Uterus (tissue), 4 donors: Measurements from ENCODE around the gene GBP7. TPM values are rescaled to one million over a fixed set of nuclear protein-coding genes. Genes with fewer than 3 reads are reported as not detected.

Experiments used
- DNase-seq, 2 donors: peaks; one replicate each; pipeline ENCODE4 v3.0.0-alpha.2; 2019 to 2020
- H3K27ac ChIP-seq, 2 donors: fragments of 200-600 bp; sonication (generic); 1 replicate in 1 of 2; 2 replicates in 1 of 2; pipeline ENCODE4 v1.5.1; 2016 to 2018
- H3K27me3 ChIP-seq, 2 donors: fragments of 200-600 bp; sonication (generic); one replicate each; pipeline ENCODE4 v1.5.1; 2018 to 2019; ENCODE audit warnings: control low read depth in 1 of 2
- H3K36me3 ChIP-seq, 2 donors: fragments of 200-600 bp; sonication (generic); one replicate each; pipeline ENCODE4 v1.5.1; 2019; ENCODE audit warnings: control low read depth in 1 of 2
- H3K4me1 ChIP-seq, 2 donors: fragments of 200-600 bp; sonication (generic); one replicate each; pipeline ENCODE4 v1.5.1; 2018 to 2019; ENCODE audit warnings: control low read depth in 1 of 2
- H3K4me3 ChIP-seq, 2 donors: fragments of 200-600 bp; sonication (generic); 1 replicate in 1 of 2; 2 replicates in 1 of 2; pipeline ENCODE4 v1.5.1; 2018 to 2019; ENCODE audit warnings: mild to moderate bottlenecking in 1 of 2
- H3K9me3 ChIP-seq, 2 donors: fragments of 200-600 bp; sonication (generic); one replicate each; pipeline ENCODE4 v1.5.1; 2019; ENCODE audit warnings: control low read depth in 1 of 2
- CTCF ChIP-seq, 4 experiments: fragments of 200-600 bp in 2 of 4; fragments of 450-650 bp in 2 of 4; sonication (generic) in 2 of 4; IDR thresholded peaks; one replicate each; pipeline ENCODE4 v1.5.1; 2016 to 2019; ENCODE audit warnings: antibody characterized with exemption in 4 of 4, mild to moderate bottlenecking in 2 of 4, moderate library complexity in 1 of 4
- POLR2A ChIP-seq, 2 donors: fragments of 450-650 bp; IDR thresholded peaks; one replicate each; pipeline ENCODE4 v1.6.1; 2016; ENCODE audit warnings: antibody characterized with exemption in 2 of 2, mild to moderate bottlenecking in 1 of 2, moderate library complexity in 1 of 2
- intact Hi-C: fragments of 100-400 bp; cut with DNase I; formaldehyde crosslinking; loops from one replicate; pipeline ENCODE4 v1.15.1; 2023; ENCODE audit warnings: low total_unique reads
- total RNA-seq, 4 donors: library from RNA; depleted of rRNA in 3 of 4; stranded (reverse); fragments of >200 nt in 3 of 4; gene quantifications; one replicate each; pipeline versions ENCODE4 v1.1.0 to v1.2.4, GENCODE V29; 2014 to 2023
- donor health status: DM: yes; HTN: yes; CAD: no.

Gene GBP7
- total RNA-seq, 4 donors from 2014 or later, result not detected

GRCh38 chr1:89198491-89199072 lies 22.8 kb upstream of the GBP7 start, which contains the start of gene GBP4:
TSS of gene GBP4 (minus strand) at chr1:89198942. CDS start at chr1:89198834, 108 bp downstream.
- Histone ChIP-seq H3K4me3 (peak within 1 kb of the TSS; percentile 36 to 40), H3K27ac (peak within 1 kb of the TSS; percentile 73 to 90), H3K9me3 (no peaks in the 10 kb centered on the region), H3K4me1 (no peaks in the 10 kb centered on the region), H3K27me3 (no peaks in the 10 kb centered on the region), H3K36me3 (no peaks in the 10 kb centered on the region)
- intact Hi-C loops, result no loop called here
- no peak for TF ChIP-seq CTCF (IDR thresholded peaks at IDR 0.05)
- peak; percentile 24 to 48 for TF ChIP-seq POLR2A (IDR thresholded peaks at IDR 0.05)
- peak; percentile 29 to 41 for DNase-seq

- H3K4me1 ChIP-seq, result no peaks in the 10 kb centered on the region
- H3K4me3 ChIP-seq, result peak overlapping the region; percentile 36 to 40
- no peaks in the 10 kb centered on the region for H3K9me3 ChIP-seq
- intact Hi-C loops, result no loop called here
- TF ChIP-seq CTCF (IDR thresholded peaks at IDR 0.05), result no peak
- TF ChIP-seq POLR2A (IDR thresholded peaks at IDR 0.05), result no peak
- no peaks in the 10 kb centered on the region for H3K27me3 ChIP-seq
- H3K27ac ChIP-seq, result peak overlapping the region; percentile 73 to 90
- DNase-seq, result no peak
- H3K36me3 ChIP-seq, result no peaks in the 10 kb centered on the region
Observed at GRCh38 chr1:89198081-89198480, 22.3 kb upstream of the GBP7 start.

- no peak for DNase-seq
- no peak overlapping the region for H3K27ac ChIP-seq
- no peaks in the 10 kb centered on the region for H3K9me3 ChIP-seq
- TF ChIP-seq CTCF (IDR thresholded peaks at IDR 0.05) (no peak), POLR2A (IDR thresholded peaks at IDR 0.05) (no peak)
- H3K4me1 ChIP-seq, result no peaks in the 10 kb centered on the region
- no peak overlapping the region for H3K4me3 ChIP-seq
- intact Hi-C loops, result no loop called here
- no peaks in the 10 kb centered on the region for H3K36me3 ChIP-seq
- H3K27me3 ChIP-seq, result no peaks in the 10 kb centered on the region
Observed at GRCh38 chr1:89195476-89195875, 19.7 kb upstream of the GBP7 start.

GRCh38 chr1:89191314-89191713 lies 15.5 kb upstream of the GBP7 start:
- Histone ChIP-seq H3K4me3 (no peak overlapping the region), H3K4me1 (no peaks in the 10 kb centered on the region), H3K36me3 (no peaks in the 10 kb centered on the region), H3K9me3 (no peaks in the 10 kb centered on the region), H3K27ac (no peak overlapping the region), H3K27me3 (no peaks in the 10 kb centered on the region)
- TF ChIP-seq POLR2A (IDR thresholded peaks at IDR 0.05) (no peak), CTCF (IDR thresholded peaks at IDR 0.05) (no peak)
- no peak for DNase-seq
- intact Hi-C loops, result no loop called here

GRCh38 chr1:89190017-89190416 lies 14.2 kb upstream of the GBP7 start:
- TF ChIP-seq CTCF (IDR thresholded peaks at IDR 0.05) (no peak), POLR2A (IDR thresholded peaks at IDR 0.05) (no peak)
- H3K9me3 ChIP-seq, result no peaks in the 10 kb centered on the region
- H3K27ac ChIP-seq, result no peak overlapping the region
- no peaks in the 10 kb centered on the region for H3K4me1 ChIP-seq
- H3K36me3 ChIP-seq, result no peaks in the 10 kb centered on the region
- H3K4me3 ChIP-seq, result no peak overlapping the region
- intact Hi-C loops, result no loop called here
- no peaks in the 10 kb centered on the region for H3K27me3 ChIP-seq
- no peak for DNase-seq
